ENCODE results near the gene TOM1L1.

TOM1L1 gene

GRCh38 chr17:54902611-54903010, 2.0 kb downstream of the TOM1L1 start:
- TF ChIP-seq, protein P1, sequence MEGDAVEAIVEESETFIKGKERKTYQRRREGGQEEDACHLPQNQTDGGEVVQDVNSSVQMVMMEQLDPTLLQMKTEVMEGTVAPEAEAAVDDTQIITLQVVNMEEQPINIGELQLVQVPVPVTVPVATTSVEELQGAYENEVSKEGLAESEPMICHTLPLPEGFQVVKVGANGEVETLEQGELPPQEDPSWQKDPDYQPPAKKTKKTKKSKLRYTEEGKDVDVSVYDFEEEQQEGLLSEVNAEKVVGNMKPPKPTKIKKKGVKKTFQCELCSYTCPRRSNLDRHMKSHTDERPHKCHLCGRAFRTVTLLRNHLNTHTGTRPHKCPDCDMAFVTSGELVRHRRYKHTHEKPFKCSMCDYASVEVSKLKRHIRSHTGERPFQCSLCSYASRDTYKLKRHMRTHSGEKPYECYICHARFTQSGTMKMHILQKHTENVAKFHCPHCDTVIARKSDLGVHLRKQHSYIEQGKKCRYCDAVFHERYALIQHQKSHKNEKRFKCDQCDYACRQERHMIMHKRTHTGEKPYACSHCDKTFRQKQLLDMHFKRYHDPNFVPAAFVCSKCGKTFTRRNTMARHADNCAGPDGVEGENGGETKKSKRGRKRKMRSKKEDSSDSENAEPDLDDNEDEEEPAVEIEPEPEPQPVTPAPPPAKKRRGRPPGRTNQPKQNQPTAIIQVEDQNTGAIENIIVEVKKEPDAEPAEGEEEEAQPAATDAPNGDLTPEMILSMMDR (conservative IDR thresholded peaks at IDR 0.05; ENCODE audit: control insufficient read depth, insufficient read depth, low read depth, low read length) = no peak
- no peak for DNase-seq (ENCODE audit: low read depth)
- no peak overlapping the region for H3K4me3 ChIP-seq (ENCODE audit: control insufficient read depth, low read depth, low read length)

- H3K4me3 ChIP-seq (ENCODE audit: control insufficient read depth, low read depth, low read length) = no peak overlapping the region
- TF ChIP-seq, protein P1 (conservative IDR thresholded peaks at IDR 0.05; ENCODE audit: control insufficient read depth, insufficient read depth, low read depth, low read length) = no peak
Measured at GRCh38 chr17:54903375-54903774, 2.7 kb downstream of the TOM1L1 start.

DNA sequence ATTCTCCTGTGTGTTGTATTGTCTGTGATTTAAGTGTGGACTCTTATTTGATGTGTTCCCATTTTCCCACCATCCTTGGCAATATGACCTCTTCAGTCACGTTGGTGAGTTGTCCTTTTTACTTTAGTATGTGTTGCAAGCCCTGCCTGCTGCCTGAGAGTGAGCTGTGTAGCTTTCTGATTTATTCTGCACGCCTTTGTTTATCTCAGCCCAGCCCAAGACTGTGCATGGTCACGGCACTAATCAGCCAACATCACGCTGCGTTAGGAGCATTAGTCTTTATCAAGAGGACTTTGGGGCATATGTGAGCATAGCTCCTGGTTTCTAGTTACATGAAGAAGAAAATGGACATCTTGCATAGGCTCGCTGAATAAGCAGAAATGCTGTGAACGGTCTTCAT, 6.0 kb downstream of the TOM1L1 start:
- H3K4me3 ChIP-seq (ENCODE audit: control insufficient read depth, low read depth, low read length) = no peak overlapping the region
- TF ChIP-seq, protein P1 (conservative IDR thresholded peaks at IDR 0.05; ENCODE audit: control insufficient read depth, insufficient read depth, low read depth, low read length) = no peak
- no peak for DNase-seq (ENCODE audit: low read depth)

More at GRCh38 chr17:54903375-54903774, 2.7 kb downstream of the TOM1L1 start:
- DNase-seq (ENCODE audit: low read depth) = peak; percentile 15

- DNase-seq (ENCODE audit: low read depth) = no peak
- TF ChIP-seq, protein P1 (conservative IDR thresholded peaks at IDR 0.05; ENCODE audit: control insufficient read depth, insufficient read depth, low read depth, low read length) = no peak
- no peak overlapping the region for H3K4me3 ChIP-seq (ENCODE audit: control insufficient read depth, low read depth, low read length)
Measured at GRCh38 chr17:54907376-54907775, 6.7 kb downstream of the TOM1L1 start.

DNA sequence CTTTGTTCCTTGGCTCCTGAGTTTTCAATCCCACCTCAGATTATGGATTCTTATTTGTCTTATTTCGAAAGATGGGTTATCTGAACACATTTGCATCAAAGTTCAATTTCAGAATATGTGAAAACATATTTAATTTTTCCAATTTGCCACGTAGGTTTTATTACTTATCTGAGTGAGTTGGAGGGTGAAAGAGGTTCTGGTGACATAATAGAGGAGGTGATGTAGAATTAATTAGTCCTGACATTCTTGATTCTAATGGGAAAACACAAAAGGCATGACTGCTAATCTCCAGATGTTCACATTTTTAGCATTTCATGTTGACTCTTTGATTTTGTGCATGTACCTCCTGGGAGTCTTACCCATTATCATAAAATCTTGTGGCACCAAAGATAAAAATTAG, 9.1 kb downstream of the TOM1L1 start:
- TF ChIP-seq, protein P1 (conservative IDR thresholded peaks at IDR 0.05; ENCODE audit: control insufficient read depth, insufficient read depth, low read depth, low read length) = no peak
- no peak for DNase-seq (ENCODE audit: low read depth)
- H3K4me3 ChIP-seq (ENCODE audit: control insufficient read depth, low read depth, low read length) = no peak overlapping the region

DNA sequence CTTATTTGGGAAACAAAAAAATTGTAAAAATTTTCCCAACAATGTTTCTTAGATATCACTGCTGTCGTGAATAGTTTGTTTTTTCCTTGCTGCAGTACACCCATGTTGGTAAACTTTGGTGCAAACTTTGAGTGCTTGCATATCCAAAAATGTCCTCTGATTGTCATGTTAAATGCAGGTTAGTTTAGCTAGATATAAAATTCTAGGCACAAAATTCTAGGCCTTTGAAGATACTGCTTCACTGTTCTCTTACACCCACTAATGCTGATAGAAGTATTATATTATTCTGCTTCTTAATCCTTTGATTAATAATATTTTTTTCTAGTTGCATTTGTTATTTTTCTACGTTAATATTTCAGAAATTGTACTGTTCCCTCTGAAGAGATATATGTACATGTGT, 16.1 kb downstream of the TOM1L1 start:
- DNase-seq (ENCODE audit: low read depth) = no peak
- H3K4me3 ChIP-seq (ENCODE audit: control insufficient read depth, low read depth, low read length) = no peak overlapping the region
- TF ChIP-seq, protein P1 (conservative IDR thresholded peaks at IDR 0.05; ENCODE audit: control insufficient read depth, insufficient read depth, low read depth, low read length) = no peak

DNA sequence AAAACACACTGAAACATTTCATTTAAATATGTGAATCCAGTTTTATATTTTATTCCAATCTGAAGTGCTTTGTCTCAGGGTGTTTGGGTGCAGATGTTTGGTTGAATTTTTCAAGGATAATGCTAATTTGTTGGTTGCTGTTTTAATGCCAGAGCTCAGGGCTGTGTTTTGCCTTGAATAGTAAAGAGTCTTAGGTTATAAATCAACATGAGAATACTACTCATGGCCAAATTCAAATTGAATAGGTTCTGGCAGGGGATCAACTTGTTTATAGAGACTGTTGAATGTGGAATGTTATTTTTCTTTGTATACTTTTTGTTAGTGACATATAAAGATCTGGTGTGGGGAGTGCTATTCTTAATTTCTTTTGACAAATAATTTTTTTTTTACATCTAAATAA, 18.8 kb downstream of the TOM1L1 start:
- DNase-seq (ENCODE audit: low read depth) = no peak
- H3K4me3 ChIP-seq (ENCODE audit: control insufficient read depth, low read depth, low read length) = no peak overlapping the region
- TF ChIP-seq, protein P1 (conservative IDR thresholded peaks at IDR 0.05; ENCODE audit: control insufficient read depth, insufficient read depth, low read depth, low read length) = no peak
